Breast epithelium (tissue), 4 donors: ENCODE results near the gene TP53BP2. TPM values are rescaled to one million over a fixed set of nuclear protein-coding genes. Genes with fewer than 3 reads are reported as not detected.

ENCODE experiments used
- DNase-seq, 2 donors: peaks; one replicate each; pipeline ENCODE4 v3.0.0-alpha.2; 2019; ENCODE audit warnings: low spot score in 2 of 2
- H3K27ac ChIP-seq, 2 donors: fragments of 200-600 bp; sonication (generic) in 1 of 2; one replicate each; pipeline ENCODE4 v1.5.1; 2016 to 2019; ENCODE audit warnings: mild to moderate bottlenecking in 1 of 2
- H3K27me3 ChIP-seq, 2 donors: fragments of 200-600 bp; sonication (generic) in 1 of 2; one replicate each; pipeline versions ENCODE4 v1.5.1 to v1.6.0; 2017 to 2019; ENCODE audit warnings: control low read depth in 1 of 2, mild to moderate bottlenecking in 1 of 2
- H3K36me3 ChIP-seq: fragments of 200-600 bp; one replicate; pipeline ENCODE4 v1.5.1; 2019
- H3K4me1 ChIP-seq, 2 donors: fragments of 200-600 bp; sonication (generic); one replicate each; pipeline ENCODE4 v1.5.1; 2016 to 2019; ENCODE audit warnings: control low read depth in 1 of 2
- H3K4me3 ChIP-seq, 3 donors: fragments of 200-600 bp; sonication (generic); 1 replicate in 2 of 3; 2 replicates in 1 of 3; pipeline ENCODE4 v1.5.1; 2016 to 2019; ENCODE audit warnings: mild to moderate bottlenecking in 3 of 3, moderate library complexity in 2 of 3
- H3K9me3 ChIP-seq, 2 donors: fragments of 200-600 bp; sonication (generic) in 1 of 2; one replicate each; pipeline ENCODE4 v1.5.1; 2016 to 2019; ENCODE audit warnings: control low read depth in 1 of 2
- POLR2A ChIP-seq: fragments of 450-650 bp; IDR thresholded peaks from one replicate; pipeline ENCODE4 v1.6.1; 2016; ENCODE audit warnings: antibody characterized with exemption, mild to moderate bottlenecking, moderate library complexity
- POLR2AphosphoS5 ChIP-seq, 3 donors: sonication (generic); formaldehyde crosslinking; IDR thresholded peaks; one replicate each; pipeline ENCODE4 v1.6.1; 2017; ENCODE audit warnings: antibody characterized with exemption in 3 of 3
- intact Hi-C: fragments of 100-400 bp; cut with DNase I; formaldehyde crosslinking; loops from one replicate; pipeline ENCODE4 v1.15.1; 2023; ENCODE audit warnings: low total_unique reads
- total RNA-seq, 3 donors: library from RNA; depleted of rRNA; stranded (reverse); fragments of >200 nt; gene quantifications; one replicate each; pipeline ENCODE4 v1.1.0, GENCODE V29; 2016
- TF ChIP-seq, protein P1 (sequence below), 3 donors: fragments of 450-650 bp; IDR thresholded peaks; one replicate each; pipeline ENCODE4 v1.5.1; 2016 to 2017; ENCODE audit warnings: antibody characterized with exemption in 3 of 3, mild to moderate bottlenecking in 3 of 3, moderate library complexity in 3 of 3

Gene TP53BP2
- total RNA-seq, 3 donors from 2014 or later = 31.4 to 46.8 (median 38.0) TPM

DNA sequence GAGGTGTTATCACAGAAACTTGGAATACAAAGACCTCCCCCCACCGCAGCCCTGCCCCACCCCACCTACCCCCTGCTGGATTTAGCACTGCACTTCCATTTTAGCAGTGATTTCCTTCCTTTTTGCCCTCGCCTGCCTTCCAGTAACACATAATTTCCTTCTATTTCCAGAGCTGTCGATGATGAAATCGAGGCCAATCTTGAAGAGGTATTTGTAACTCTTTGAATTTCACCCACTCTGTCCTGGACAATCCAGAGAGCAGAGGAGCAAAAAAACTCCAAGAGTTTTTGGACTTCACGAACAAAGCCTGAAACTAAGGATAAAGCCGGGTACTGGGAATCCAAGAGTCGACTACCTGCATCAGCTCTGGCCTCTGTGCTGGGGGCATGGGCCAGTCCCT is 84.3 kb downstream of the TP53BP2 start:
- Histone ChIP-seq H3K27me3 (no peaks in the 10 kb centered on the region), H3K4me3 (no peak overlapping the region), H3K9me3 (no peaks in the 10 kb centered on the region), H3K36me3 (peaks cover 5% of the 10 kb centered on the region), H3K27ac (no peak overlapping the region), H3K4me1 (no peaks in the 10 kb centered on the region)
- intact Hi-C loops = no loop called here
- TF ChIP-seq POLR2AphosphoS5 (IDR thresholded peaks at IDR 0.05) (no peak), POLR2A (no peak)
- TF ChIP-seq, protein P1, sequence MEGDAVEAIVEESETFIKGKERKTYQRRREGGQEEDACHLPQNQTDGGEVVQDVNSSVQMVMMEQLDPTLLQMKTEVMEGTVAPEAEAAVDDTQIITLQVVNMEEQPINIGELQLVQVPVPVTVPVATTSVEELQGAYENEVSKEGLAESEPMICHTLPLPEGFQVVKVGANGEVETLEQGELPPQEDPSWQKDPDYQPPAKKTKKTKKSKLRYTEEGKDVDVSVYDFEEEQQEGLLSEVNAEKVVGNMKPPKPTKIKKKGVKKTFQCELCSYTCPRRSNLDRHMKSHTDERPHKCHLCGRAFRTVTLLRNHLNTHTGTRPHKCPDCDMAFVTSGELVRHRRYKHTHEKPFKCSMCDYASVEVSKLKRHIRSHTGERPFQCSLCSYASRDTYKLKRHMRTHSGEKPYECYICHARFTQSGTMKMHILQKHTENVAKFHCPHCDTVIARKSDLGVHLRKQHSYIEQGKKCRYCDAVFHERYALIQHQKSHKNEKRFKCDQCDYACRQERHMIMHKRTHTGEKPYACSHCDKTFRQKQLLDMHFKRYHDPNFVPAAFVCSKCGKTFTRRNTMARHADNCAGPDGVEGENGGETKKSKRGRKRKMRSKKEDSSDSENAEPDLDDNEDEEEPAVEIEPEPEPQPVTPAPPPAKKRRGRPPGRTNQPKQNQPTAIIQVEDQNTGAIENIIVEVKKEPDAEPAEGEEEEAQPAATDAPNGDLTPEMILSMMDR (IDR thresholded peaks at IDR 0.05) = no peak
- no peak for DNase-seq

DNA sequence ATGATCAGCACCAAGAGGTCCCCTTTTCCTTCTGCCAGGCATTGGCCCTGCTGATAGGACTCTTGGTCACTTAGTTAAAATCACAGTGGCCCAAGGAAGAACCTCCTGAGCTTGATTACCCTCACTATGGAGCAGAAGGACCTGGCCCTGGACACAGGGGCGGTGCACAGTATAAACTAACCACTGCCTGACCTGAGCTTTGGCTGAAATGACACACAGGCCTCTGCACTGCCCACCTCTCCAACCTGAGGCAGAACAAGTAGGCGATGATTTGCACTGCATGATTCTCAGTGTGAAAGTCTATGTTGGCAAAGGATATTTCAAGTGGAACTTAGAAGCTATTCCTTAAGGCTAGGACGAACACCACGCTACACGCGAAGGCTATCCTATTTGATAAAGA is 84.9 kb downstream of the TP53BP2 start:
- Histone ChIP-seq H3K4me1 (no peaks in the 10 kb centered on the region), H3K36me3 (peaks cover 5% of the 10 kb centered on the region), H3K27ac (no peak overlapping the region), H3K4me3 (no peak overlapping the region), H3K27me3 (no peaks in the 10 kb centered on the region), H3K9me3 (no peaks in the 10 kb centered on the region)
- TF ChIP-seq, protein P1 (IDR thresholded peaks at IDR 0.05) = no peak
- no peak for TF ChIP-seq POLR2A
- TF ChIP-seq POLR2AphosphoS5 (IDR thresholded peaks at IDR 0.05) = no peak
- intact Hi-C loops = no loop called here
- DNase-seq = no peak

DNA sequence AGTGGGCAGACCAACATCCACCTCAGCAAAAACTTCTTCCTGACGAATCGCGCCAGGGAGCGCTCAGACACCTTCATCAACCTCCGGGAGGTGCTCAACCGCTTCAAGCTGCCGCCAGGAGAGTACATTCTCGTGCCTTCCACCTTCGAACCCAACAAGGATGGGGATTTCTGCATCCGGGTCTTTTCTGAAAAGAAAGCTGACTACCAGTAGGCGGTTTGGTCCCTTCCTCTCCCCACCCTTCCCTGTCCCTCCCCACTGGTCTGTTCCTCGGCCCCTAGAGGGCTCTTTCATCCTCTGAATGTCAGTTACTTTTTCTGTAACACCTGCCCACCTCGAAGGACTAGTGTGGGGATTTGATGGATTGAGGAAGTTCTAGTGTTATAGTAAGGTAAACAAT is 86.5 kb downstream of the TP53BP2 start:
- no peaks in the 10 kb centered on the region for H3K4me1 ChIP-seq
- DNase-seq = no peak
- no peak overlapping the region for H3K27ac ChIP-seq
- TF ChIP-seq, protein P1 (IDR thresholded peaks at IDR 0.05) = no peak
- TF ChIP-seq POLR2AphosphoS5 (IDR thresholded peaks at IDR 0.05) = no peak
- no peak for TF ChIP-seq POLR2A
- H3K9me3 ChIP-seq = no peaks in the 10 kb centered on the region
- intact Hi-C loops = no loop called here
- no peaks in the 10 kb centered on the region for H3K27me3 ChIP-seq
- H3K4me3 ChIP-seq = no peak overlapping the region
- peaks cover 5% of the 10 kb centered on the region for H3K36me3 ChIP-seq

DNA sequence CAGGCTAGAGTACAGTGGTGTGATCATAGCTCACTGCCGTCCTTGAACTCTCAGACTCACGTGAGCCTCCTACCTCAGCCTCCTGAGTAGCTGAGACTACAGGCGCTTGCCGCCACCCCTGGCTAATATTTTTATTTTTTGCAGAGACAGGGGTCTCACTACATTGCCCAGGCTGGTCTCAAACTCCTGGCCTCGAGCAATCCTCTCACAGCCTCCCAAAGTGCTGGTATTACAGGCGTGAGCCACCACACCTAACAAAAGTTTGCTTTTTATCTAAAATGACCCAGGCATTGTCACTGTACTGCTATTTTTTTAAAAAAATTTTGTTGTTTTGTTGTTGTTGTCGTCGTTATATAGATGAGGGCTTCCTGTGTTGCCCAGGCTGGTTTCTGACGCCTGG is 87.0 kb downstream of the TP53BP2 start:
- H3K27me3 ChIP-seq = no peaks in the 10 kb centered on the region
- peaks cover 5% of the 10 kb centered on the region for H3K36me3 ChIP-seq
- DNase-seq = no peak
- no peaks in the 10 kb centered on the region for H3K4me1 ChIP-seq
- no peak overlapping the region for H3K4me3 ChIP-seq
- no peaks in the 10 kb centered on the region for H3K9me3 ChIP-seq
- intact Hi-C loops = no loop called here
- TF ChIP-seq POLR2A = no peak
- H3K27ac ChIP-seq = no peak overlapping the region

DNA sequence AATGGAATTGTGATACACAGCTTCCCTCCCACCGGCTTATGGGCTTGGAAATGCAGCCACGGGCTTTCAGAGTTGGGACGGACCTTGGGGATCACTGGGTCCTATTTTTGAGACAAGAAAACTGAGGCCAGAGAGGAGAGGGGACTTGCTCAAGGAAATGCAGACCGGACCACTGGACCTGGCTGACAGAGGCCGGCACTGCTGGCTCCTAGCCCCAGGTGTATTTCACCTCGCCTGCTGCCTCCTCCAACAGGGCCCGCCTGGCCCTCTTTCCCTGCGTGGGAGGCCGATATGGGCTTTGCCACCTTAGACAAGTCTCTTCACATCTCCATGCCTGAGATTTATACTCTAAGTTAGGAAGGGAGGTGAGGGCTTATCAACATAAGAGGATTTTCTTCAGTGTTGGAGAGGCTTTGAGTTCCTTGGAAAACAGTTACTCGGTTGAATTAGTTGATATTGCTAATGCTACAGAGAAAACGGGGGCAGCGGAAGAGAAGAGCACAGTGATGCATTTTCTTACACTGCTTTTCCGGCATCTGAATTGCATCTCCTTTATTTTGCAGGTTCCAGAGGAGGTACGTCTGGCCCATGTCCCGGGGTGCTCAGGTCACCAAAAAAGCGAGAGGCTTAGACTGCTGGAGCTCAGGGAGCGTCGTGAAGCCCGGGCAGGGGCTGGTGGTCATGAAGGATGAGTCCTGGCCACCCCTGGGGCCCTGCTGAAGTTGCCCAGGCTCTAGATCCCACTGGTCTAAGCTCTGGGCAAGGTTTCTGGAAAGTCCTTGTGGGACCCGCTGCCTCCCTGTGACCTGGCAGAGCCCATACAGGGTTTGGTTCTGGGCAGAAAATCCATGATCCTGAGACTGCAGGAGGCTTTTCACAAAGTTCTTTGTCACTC is 88.7 kb downstream of the TP53BP2 start:
- Histone ChIP-seq H3K36me3 (peaks cover 10% of the 10 kb centered on the region), H3K9me3 (no peaks in the 10 kb centered on the region), H3K27ac (no peak overlapping the region), H3K4me3 (no peak overlapping the region), H3K27me3 (no peaks in the 10 kb centered on the region), H3K4me1 (no peaks in the 10 kb centered on the region)
- DNase-seq = no peak
- intact Hi-C loops = no loop called here
- TF ChIP-seq POLR2AphosphoS5 (IDR thresholded peaks at IDR 0.05) (no peak), POLR2A (no peak)
- TF ChIP-seq, protein P1 (IDR thresholded peaks at IDR 0.05) = no peak
